HG02623 (cell line): ENCODE measurements around the gene PTPRC.
"Not testable (repeated sequence)": the region's sequence is repeated elsewhere in the genome, so short reads cannot be mapped to it uniquely, and the experiment has no call there.

Source experiments
- ATAC-seq: cut with Tn5 transposase; IDR thresholded peaks from one replicate; pipeline ENCODE4 v1.9.1; 2021; ENCODE audit warnings: moderate library complexity; ENCODE audit not compliant: unreplicated experiment

PTPRC gene

GRCh38 chr1:198638894-198639635 is at the start of gene PTPRC:
TSS of gene PTPRC (plus strand) at chr1:198639040. CDS start at chr1:198639269, 229 bp downstream.
- ATAC-seq, result peak; percentile 70

- ATAC-seq, result no peak
These were observed 48.4 kb upstream of the PTPRC start for GRCh38 chr1:198590454-198590853.

GRCh38 chr1:198595765-198596164 is 43.1 kb upstream of the PTPRC start:
- no peak for ATAC-seq

GRCh38 chr1:198597690-198598430 is 41.0 kb upstream of the PTPRC start:
- peak; percentile 31 for ATAC-seq

GRCh38 chr1:198598796-198599321 is 40.0 kb upstream of the PTPRC start:
- ATAC-seq, result peak; percentile 66

- no peak for ATAC-seq
These were observed 39.1 kb upstream of the PTPRC start for GRCh38 chr1:198599749-198600148.

GRCh38 chr1:198600906-198601305 is 37.9 kb upstream of the PTPRC start:
- ATAC-seq, result no peak

GRCh38 chr1:198601310-198601709 is 37.5 kb upstream of the PTPRC start:
- not testable (repeated sequence) for ATAC-seq

GRCh38 chr1:198601936-198602889 is 36.6 kb upstream of the PTPRC start:
- no peak for ATAC-seq

- no peak for ATAC-seq
These were observed 33.9 kb upstream of the PTPRC start for GRCh38 chr1:198604975-198605374.

GRCh38 chr1:198605406-198605805 is 33.4 kb upstream of the PTPRC start:
- no peak for ATAC-seq

GRCh38 chr1:198606020-198606438 is 32.8 kb upstream of the PTPRC start:
- no peak for ATAC-seq

GRCh38 chr1:198607714-198608113 is 31.1 kb upstream of the PTPRC start:
- no peak for ATAC-seq

GRCh38 chr1:198610362-198610761 is 28.5 kb upstream of the PTPRC start:
- ATAC-seq, result no peak

- ATAC-seq, result no peak
These were observed 27.6 kb upstream of the PTPRC start for GRCh38 chr1:198611219-198611618.

GRCh38 chr1:198612471-198613260 is 26.2 kb upstream of the PTPRC start:
- ATAC-seq, result no peak

- ATAC-seq, result no peak
These were observed 21.4 kb upstream of the PTPRC start for GRCh38 chr1:198617406-198617805.

GRCh38 chr1:198619375-198620140 is 19.3 kb upstream of the PTPRC start:
- ATAC-seq, result no peak

GRCh38 chr1:198620218-198620617 is 18.6 kb upstream of the PTPRC start:
- ATAC-seq, result no peak
